Uterus (tissue), 2 donors: ENCODE measurements around the gene POLD1.

Experiments
- POLR2A ChIP-seq, 2 donors: fragments of 450-650 bp; IDR thresholded peaks; one replicate each; pipeline ENCODE4 v1.6.1; 2016; ENCODE audit warnings: antibody characterized with exemption in 2 of 2, mild to moderate bottlenecking in 1 of 2, moderate library complexity in 1 of 2
- TF ChIP-seq, protein P1 (sequence below), 4 experiments: fragments of 200-600 bp in 2 of 4; fragments of 450-650 bp in 2 of 4; sonication (generic) in 2 of 4; IDR thresholded peaks; one replicate each; pipeline ENCODE4 v1.5.1; 2016 to 2019; ENCODE audit warnings: antibody characterized with exemption in 4 of 4, mild to moderate bottlenecking in 2 of 4, moderate library complexity in 1 of 4

DNA sequence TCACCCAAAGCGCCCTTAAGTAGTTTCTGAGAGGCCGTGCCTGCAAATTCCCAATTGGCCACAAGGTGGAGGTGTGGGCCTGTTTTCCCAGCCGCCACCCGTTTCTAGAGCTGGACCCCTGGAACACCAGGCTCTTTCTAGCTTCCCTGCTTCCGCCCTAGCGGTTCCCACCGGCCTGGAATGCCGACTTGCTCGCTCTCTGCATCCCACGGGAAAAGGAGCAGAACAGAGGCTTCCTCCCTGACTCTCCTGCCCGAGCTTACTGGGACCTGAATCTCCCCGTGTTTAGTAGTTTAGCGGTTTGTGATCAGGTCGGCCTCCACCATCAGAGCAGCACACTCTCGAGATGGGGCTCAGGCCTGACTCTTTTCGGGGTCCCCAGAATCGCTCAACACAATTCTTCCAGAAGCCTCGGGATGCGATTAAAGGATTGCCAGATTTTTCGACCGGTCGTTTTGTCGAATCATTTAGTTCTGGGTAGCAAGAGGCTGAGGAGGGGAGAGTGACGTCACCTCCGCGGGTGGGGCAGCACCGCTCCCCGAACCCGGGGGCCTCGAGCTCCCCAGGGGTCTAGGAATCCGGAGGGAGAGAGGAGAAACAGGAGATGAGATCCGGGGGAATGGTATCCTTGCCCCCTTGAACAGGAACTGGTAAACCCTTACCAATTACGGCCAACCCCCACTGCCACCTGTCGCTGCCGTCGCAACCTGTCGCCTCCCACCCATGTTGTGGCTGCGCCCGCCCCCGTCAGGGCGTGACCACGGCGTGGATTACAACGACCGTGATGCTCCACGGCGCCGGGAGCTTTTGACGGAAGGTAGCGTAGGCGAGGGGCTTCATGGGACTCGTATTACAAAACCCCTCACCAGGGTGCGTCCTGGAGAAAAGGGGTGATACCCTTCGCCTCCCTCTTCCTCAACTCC is 26.7 kb upstream of the POLD1 start:
- TF ChIP-seq, protein P1, sequence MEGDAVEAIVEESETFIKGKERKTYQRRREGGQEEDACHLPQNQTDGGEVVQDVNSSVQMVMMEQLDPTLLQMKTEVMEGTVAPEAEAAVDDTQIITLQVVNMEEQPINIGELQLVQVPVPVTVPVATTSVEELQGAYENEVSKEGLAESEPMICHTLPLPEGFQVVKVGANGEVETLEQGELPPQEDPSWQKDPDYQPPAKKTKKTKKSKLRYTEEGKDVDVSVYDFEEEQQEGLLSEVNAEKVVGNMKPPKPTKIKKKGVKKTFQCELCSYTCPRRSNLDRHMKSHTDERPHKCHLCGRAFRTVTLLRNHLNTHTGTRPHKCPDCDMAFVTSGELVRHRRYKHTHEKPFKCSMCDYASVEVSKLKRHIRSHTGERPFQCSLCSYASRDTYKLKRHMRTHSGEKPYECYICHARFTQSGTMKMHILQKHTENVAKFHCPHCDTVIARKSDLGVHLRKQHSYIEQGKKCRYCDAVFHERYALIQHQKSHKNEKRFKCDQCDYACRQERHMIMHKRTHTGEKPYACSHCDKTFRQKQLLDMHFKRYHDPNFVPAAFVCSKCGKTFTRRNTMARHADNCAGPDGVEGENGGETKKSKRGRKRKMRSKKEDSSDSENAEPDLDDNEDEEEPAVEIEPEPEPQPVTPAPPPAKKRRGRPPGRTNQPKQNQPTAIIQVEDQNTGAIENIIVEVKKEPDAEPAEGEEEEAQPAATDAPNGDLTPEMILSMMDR (IDR thresholded peaks at IDR 0.05) = peak; percentile 86 to 92 (median 88)
- peak in 1 of 2 donors; percentile 23 for TF ChIP-seq POLR2A (IDR thresholded peaks at IDR 0.05)
